NCI-H1436 (cell line): Measurements from ENCODE around the gene TNPO1.

Experiments used
- DNase-seq: peaks from one replicate; lab custom pipeline; 2025; lab: John Stamatoyannopoulos, UW

TNPO1 gene

GRCh38 chr5:72818866-72819534 lies 2.5 kb downstream of the TNPO1 start:
- DNase-seq, result peak; percentile 72

- DNase-seq, result no peak
Observed at GRCh38 chr5:72821776-72822175, 5.3 kb downstream of the TNPO1 start.

DNA sequence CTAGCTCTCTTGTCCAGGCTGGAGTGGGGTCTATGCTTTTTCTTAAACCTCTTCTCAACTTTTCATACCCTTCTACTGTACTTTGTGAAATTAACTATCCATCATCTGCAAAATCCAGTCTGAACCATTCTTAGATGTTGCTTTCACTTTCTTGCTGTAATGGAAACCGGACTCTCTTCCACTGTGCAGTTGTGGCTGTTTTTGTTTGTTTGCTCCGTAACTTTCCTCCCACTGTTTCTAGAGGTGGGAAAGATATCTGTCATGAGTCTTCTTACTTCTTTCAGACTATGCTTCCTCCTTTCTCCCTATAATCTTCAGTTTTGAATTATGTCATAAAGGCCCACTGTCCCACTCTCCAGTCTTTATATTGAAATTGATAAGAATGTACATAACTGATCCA lies 6.5 kb downstream of the TNPO1 start:
- DNase-seq, result no peak

GRCh38 chr5:72829707-72830106 lies 13.2 kb downstream of the TNPO1 start:
- no peak for DNase-seq

GRCh38 chr5:72830362-72830761 lies 13.9 kb downstream of the TNPO1 start:
- DNase-seq, result no peak

- DNase-seq, result no peak
Observed at GRCh38 chr5:72831685-72832084, 15.2 kb downstream of the TNPO1 start.

- DNase-seq, result no peak
Observed at GRCh38 chr5:72834924-72835323, 18.5 kb downstream of the TNPO1 start.

DNA sequence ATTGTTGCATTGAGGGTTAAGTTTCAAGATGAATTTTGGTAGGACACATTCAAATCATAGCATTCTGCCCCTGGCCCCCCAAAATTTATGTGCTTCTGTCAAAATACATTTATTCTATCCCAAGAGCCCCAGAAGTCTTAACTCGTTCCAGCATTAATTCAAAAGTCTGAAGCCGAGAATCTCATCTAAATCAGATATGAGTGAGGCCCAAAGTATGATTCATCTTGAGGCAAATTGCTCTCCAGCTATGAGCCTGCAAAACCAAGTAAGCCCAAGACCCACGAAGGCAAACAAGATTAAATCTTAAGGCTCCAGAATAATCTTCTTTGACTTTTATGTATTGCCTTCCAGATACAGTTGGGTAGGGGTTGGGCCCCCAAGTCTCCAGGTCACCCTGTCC lies 19.2 kb downstream of the TNPO1 start:
- DNase-seq, result no peak

- no peak for DNase-seq
Observed at GRCh38 chr5:72836810-72837209, 20.3 kb downstream of the TNPO1 start.

DNA sequence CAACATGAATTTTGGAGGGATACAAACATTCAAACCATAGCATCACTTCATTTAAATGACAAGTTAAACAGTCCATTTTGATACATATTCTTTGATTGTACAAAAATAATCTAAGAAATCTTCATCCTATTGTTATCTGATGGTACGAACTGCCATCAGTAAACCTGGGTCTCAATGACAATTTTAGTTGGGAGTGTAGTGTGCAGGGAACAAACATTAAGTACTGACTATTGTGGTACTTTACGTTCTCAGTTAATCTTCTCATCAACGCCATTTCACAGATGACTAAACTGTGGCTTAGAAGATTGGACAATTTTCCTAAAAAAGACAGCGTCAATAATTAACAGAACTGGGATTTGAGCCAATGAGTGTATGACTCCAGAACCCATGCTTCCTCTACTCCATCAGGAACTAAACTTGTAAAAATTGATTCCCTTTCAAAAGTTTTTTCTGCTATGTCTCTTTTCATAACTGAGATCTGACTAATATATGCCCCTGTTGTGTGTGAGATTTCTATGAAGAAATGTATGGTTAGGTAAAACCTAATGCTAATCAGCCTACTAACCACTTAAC lies 21.1 kb downstream of the TNPO1 start:
- no peak for DNase-seq

GRCh38 chr5:72840041-72840440 lies 23.6 kb downstream of the TNPO1 start:
- no peak for DNase-seq

GRCh38 chr5:72841756-72842535 lies 25.5 kb downstream of the TNPO1 start:
- no peak for DNase-seq

- no peak for DNase-seq
Observed at GRCh38 chr5:72842816-72843215, 26.4 kb downstream of the TNPO1 start.

- no peak for DNase-seq
Observed at GRCh38 chr5:72844218-72844603, 27.8 kb downstream of the TNPO1 start.

DNA sequence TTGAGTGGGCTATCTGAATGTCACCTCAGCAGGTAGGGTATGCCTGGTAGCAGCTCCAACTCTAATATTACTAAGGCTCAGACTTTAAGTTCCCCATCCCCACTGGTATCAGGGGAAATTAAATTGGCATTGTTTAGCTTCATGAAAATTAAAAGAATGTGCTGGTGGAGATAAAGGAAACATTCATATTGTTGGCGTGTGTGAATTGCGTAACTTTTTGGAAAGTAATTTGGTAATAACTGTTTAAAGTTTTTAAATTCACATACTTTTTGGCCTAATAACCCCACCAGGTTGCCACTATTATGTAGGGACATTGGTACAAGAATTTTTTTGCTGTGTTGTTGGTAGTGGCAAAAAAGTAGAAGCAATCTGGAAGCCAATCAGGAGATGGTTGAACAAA lies 29.4 kb downstream of the TNPO1 start:
- DNase-seq, result no peak

GRCh38 chr5:72846483-72846882 lies 30.0 kb downstream of the TNPO1 start:
- no peak for DNase-seq

- DNase-seq, result no peak
Observed at GRCh38 chr5:72847439-72847838, 31.0 kb downstream of the TNPO1 start.

DNA sequence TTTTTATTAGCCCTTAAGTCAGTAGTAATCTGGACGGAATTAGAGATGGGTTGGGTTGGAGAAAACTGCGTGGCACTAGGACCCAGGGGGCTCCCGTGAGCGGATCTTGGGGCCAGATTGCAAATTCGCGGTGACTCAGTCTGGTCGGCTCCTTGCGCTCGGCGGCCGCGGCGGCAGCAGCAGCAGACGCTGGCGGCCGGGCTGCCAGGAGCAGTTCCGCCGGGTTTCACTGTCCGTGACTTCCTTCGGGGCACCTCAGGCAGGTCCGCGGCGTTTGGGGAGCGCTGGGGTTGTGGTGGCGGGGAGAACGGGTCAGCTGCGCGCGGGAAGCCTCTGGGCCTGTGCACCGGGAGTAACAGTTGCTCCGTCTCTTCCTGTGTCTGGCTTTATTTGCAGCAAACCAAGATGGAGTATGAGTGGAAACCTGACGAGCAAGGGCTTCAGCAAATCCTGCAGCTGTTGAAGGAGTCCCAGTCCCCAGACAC lies 31.6 kb downstream of the TNPO1 start:
- DNase-seq, result peak; percentile 72

DNA sequence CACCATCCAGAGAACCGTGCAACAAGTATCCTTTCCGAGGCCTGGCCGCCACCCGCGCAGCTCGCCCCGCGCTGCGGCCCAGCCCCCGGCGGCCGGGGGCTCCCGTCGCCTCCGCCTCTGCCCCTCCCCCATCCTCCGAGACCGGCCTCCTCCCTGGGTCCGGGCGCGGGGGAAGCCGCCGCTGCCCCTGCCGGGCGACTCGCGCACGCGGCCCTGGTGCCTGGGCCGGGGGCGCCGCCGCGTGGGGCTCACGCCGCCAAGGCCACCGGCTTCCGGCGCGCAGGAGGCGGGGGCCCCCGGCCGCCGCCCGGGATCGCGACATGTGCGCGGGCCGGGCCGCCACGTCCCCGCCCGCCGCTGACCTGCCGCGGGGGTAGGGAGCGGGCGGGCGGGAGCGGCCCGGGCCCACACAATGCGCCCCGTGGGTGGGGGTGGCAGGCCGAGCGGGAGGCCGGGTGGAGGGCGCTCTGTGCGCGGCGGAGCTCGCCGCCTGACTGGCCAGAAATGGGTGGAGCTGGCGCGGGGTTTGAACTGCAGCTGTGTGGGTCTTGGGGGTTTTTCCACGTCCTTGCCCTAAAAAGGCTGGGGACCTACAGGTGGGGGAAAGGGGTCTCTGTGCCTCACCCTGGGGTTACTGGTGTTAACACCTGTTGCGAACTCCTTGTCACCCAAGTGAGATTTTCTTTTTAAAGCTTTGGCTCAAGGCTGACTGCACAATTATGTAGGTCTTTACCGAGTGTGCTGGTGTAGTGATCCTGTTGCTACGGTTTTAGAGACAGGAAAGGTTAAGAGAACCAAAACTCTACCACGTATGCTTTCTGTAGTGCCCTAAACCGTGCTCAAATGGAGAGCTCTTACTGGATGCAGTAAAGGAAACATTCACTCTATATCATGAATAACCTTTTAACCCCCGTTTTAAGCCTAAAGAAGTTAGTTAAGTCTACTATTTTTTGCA lies 32.3 kb downstream of the TNPO1 start:
- peak; percentile 27 for DNase-seq

DNA sequence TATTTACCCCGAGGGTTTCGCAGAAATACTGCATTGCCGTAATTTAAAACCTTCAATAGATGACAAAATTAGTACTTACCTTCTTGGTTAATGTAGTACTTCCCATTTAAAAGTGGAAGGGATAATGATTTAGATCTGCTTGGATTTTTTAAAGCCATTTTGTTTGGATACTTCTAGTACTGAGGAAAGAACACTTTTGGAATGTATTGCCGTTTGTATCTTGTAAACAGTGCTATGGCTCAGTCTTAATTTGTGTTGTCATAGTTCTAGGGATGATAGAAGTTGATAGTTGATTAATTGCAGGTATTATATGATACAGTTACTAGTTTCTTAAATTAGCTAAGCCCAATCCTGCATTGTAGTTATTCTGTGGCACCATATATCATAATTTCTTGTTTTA lies 33.1 kb downstream of the TNPO1 start:
- no peak for DNase-seq

GRCh38 chr5:72850113-72850512 lies 33.7 kb downstream of the TNPO1 start:
- no peak for DNase-seq

GRCh38 chr5:72852356-72852755 lies 35.9 kb downstream of the TNPO1 start:
- no peak for DNase-seq
